Heart left ventricle (tissue), 16 donors: ENCODE data around the gene CACNA1D. TPM values are rescaled to one million over a fixed set of nuclear protein-coding genes. Genes with fewer than 3 reads are reported as not detected.
A peak's percentile ranks its signal among the peaks of the same experiment; 100 is the strongest.

Source experiments
- ATAC-seq, 4 donors: fragments of 200-7000 bp; cut with Tn5 transposase; one replicate each; pipeline ENCODE4 v1.9.1; 2020 to 2022; ENCODE audit warnings: moderate library complexity in 4 of 4, mild to moderate bottlenecking in 3 of 4, moderate number of reproducible peaks in 1 of 4
- DNase-seq, 5 donors: peaks; one replicate each; pipeline ENCODE4 v3.0.0-alpha.2; 2020
- H3K27ac ChIP-seq, 12 donors: fragments of 200-600 bp; sonication (generic) in 4 of 12; one replicate each; pipeline versions ENCODE4 v1.5.0 to v1.8.0; 2016 to 2022; ENCODE audit warnings: mild to moderate bottlenecking in 2 of 12
- H3K27me3 ChIP-seq, 9 donors: fragments of 200-600 bp; sonication (generic) in 2 of 9; one replicate each; pipeline versions ENCODE4 v1.5.1 to v1.8.0; 2016 to 2022; ENCODE audit warnings: mild to moderate bottlenecking in 3 of 9
- H3K36me3 ChIP-seq, 9 donors: fragments of 200-600 bp; sonication (generic) in 2 of 9; one replicate each; pipeline versions ENCODE4 v1.5.0 to v1.8.0; 2018 to 2022; ENCODE audit warnings: mild to moderate bottlenecking in 2 of 9
- H3K4me1 ChIP-seq, 12 donors: fragments of 200-600 bp; sonication (generic) in 4 of 12; one replicate each; pipeline versions ENCODE4 v1.5.0 to v1.8.0; 2016 to 2022; ENCODE audit warnings: mild to moderate bottlenecking in 3 of 12
- H3K4me3 ChIP-seq, 12 donors: fragments of 200-600 bp; sonication (generic) in 4 of 12; one replicate each; pipeline versions ENCODE4 v1.5.0 to v1.8.0; 2017 to 2022; ENCODE audit warnings: mild to moderate bottlenecking in 9 of 12, moderate library complexity in 4 of 12
- H3K9me3 ChIP-seq, 12 donors: fragments of 200-600 bp; sonication (generic) in 4 of 12; one replicate each; pipeline versions ENCODE4 v1.5.0 to v1.8.0; 2016 to 2022; ENCODE audit warnings: mild to moderate bottlenecking in 1 of 12
- POLR2A ChIP-seq, 2 donors: fragments of 450-650 bp; IDR thresholded peaks; one replicate each; pipeline ENCODE4 v1.6.1; 2017; ENCODE audit warnings: antibody characterized with exemption in 2 of 2, mild to moderate bottlenecking in 2 of 2, moderate library complexity in 2 of 2
- WGBS, 4 donors: extraction: QIAGEN DNeasy Blood & Tissue Kit in 2 of 4; methylation state at CpG; one replicate each; pipeline versions ENCODE4 v1.1.5 to v1.1.7; 2013 to 2018; 5-methylcytosine and 5-hydroxymethylcytosine counted together
- intact Hi-C, 10 donors: fragments of 100-400 bp; cut with DNase I; formaldehyde crosslinking; loops; one replicate each; pipeline versions ENCODE4 v1.11.1 to v1.14.2; 2022
- polyA plus RNA-seq, 2 donors: library from polyadenylated mRNA; stranded (reverse); fragments of 200-250 nt; gene quantifications; one replicate each; pipeline ENCODE4 v1.2.3, GENCODE V29; 2013
- total RNA-seq, 9 donors: library from RNA; depleted of rRNA in 2 of 9; stranded (reverse); fragments of >200 nt in 2 of 9; fragmentation: NEBNext Ultra II Directional in 3 of 9; extraction: Animal tissue kit (Norgen Biotek cat#: 25700) in 3 of 9; gene quantifications; one replicate each; pipeline versions ENCODE4 v1.1.0 to v1.2.4, GENCODE V29; 2016 to 2023
- TF ChIP-seq, protein P1 (sequence below), 12 donors: fragments of 200-600 bp; sonication (generic) in 4 of 12; IDR thresholded peaks; one replicate each; pipeline versions ENCODE4 v1.5.0 to v1.8.0; 2018 to 2022; ENCODE audit warnings: antibody characterized with exemption in 12 of 12, mild to moderate bottlenecking in 5 of 12
- donor health status: ischemic (EF 13 %, LVEDD 7.1; RV severe dilation, severe dysfunction).
- donor health status: healthy with polysubstance abuse.
- donor health status: DM: no; HTN: yes; CAD: no.
- donor health status: DM: no; HTN: no; CAD: no.
- donor health status: ischemic (EF 25% LVEDD 6.9; RV normal size, moderate dysfunction).
- donor health status: ischemic (EF 25% LVEDD 5.7; RV mildly dilated, moderate dysfunction).
- donor health status: healthy.
- donor health status: DM: yes; HTN: yes; CAD: no.
- donor health status: ischemic (EF 35%, LVEDD 5.7; RV mildly dilated, moderate dysfunction).
- donor health status: nonischemic (EF 11% LVEDD 7.7; RV severe dilation, severe dysfunction).
- donor health status: DM: yes; HTN: yes; CAD: no.
- donor health status: PGD.
- donor health status: ischemic (EF 29% LVEDD 5.4; RV normal size, mild dysfunction).
- donor health status: nonischemic (EF 23%, LVEDD 6.1; RV moderate dilation, normal function).

The CACNA1D gene
- total and polyA plus RNA-seq, 11 donors, result 0.06 to 2.4 (median 0.40) TPM; not detected in 1

DNA sequence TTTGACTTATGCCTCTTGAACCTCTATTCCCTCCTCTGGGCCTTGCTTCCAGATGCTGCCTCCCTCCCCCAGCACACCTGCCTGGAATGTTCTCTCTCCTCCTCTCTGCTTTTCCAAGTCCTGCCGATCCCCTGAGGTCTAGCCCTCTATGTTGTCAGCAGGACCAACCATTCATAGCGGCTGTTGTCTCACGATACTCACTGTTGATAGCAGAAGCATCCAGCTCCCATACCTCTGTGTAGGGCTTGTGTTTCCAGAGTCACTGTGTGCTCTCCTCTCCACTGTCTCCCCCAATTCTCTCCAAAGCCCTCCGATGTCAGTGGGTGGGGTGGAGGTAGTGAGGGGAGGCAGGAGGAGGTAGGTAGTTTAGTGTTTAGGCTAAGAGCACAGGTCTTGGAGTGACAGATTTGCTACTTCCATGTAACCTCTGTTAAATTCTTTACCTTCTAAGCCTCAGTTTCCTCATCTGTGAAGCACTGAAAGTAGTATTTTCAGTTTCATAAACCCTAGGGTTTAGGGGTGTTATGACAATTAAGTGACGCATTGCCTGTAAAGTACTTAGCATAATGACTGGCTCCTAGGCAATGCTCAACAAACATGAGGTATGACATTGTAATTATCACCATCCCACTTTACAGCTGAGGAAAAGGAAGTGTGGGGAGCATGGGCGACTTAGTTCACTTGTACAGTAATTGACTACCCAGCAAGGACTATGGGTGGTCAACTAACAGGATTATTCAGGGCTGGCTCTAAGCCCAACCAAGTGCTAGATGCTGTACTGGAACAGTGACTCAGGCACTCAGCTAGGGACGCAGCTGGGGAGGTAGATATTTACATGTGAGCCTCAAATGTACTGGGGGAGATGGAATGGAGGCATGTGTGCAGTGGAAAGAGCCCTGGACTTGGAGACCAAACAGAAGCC, 122.8 kb downstream of the CACNA1D start:
- H3K4me1 ChIP-seq, result peaks cover 0 to 19% (median 0%) of the 10 kb centered on the region in 12 donors
- no peak overlapping the region for H3K4me3 ChIP-seq
- ATAC-seq (no peak), DNase-seq (no peak)
- WGBS, 4 donors, result 70 to 78% (median 74%) methylated on average over 7 of the region's 7 CpGs
- intact Hi-C loops, result no loop called here
- H3K27me3 ChIP-seq, result peaks cover 0 to 19% (median 0%) of the 10 kb centered on the region in 9 donors
- H3K9me3 ChIP-seq, result no peaks in the 10 kb centered on the region
- no peaks in the 10 kb centered on the region for H3K36me3 ChIP-seq
- peak overlapping the region in 1 of 12 donors; percentile 23 for H3K27ac ChIP-seq
- TF ChIP-seq, protein P1, sequence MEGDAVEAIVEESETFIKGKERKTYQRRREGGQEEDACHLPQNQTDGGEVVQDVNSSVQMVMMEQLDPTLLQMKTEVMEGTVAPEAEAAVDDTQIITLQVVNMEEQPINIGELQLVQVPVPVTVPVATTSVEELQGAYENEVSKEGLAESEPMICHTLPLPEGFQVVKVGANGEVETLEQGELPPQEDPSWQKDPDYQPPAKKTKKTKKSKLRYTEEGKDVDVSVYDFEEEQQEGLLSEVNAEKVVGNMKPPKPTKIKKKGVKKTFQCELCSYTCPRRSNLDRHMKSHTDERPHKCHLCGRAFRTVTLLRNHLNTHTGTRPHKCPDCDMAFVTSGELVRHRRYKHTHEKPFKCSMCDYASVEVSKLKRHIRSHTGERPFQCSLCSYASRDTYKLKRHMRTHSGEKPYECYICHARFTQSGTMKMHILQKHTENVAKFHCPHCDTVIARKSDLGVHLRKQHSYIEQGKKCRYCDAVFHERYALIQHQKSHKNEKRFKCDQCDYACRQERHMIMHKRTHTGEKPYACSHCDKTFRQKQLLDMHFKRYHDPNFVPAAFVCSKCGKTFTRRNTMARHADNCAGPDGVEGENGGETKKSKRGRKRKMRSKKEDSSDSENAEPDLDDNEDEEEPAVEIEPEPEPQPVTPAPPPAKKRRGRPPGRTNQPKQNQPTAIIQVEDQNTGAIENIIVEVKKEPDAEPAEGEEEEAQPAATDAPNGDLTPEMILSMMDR (IDR thresholded peaks at IDR 0.05), result no peak
- no peak for TF ChIP-seq POLR2A (IDR thresholded peaks at IDR 0.05)

DNA sequence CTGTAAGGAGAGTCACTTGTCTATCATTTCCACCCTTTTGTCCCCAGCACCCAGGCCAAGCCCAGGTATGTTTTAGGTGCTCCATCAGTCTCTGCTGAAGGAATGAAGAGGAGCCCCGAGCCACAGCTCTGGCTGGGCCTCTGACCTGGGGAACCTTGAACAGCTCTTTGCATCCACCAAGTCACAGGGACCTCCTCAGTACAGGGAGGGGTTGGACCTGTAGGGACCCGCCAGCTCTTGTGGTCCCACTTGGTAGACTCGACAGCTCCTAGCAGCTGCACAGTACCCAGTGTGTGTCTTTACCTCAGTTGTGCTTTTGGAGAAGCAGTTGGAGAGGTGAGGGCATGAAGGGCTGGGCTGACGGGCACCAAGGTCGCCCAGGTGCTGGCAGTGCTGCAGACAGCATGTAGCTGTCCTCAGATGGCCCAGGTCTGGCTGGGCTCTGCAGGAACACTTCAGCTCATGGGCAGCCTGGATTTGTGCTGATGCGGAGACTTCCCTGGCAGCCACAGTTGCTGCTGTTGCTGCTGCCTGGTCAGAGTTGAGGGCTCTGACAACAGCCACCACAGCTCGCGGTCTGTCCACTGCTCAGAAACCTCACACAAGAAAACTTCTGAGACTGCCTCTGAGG, 123.6 kb downstream of the CACNA1D start:
- H3K4me1 ChIP-seq, result peaks cover 0 to 13% (median 0%) of the 10 kb centered on the region in 12 donors
- H3K36me3 ChIP-seq, result no peaks in the 10 kb centered on the region
- intact Hi-C loops, result no loop called here
- no peaks in the 10 kb centered on the region for H3K9me3 ChIP-seq
- DNase-seq (peak in 2 of 5 donors; percentile 34 to 58), ATAC-seq (peak; percentile 26 to 77 (median 53))
- no peak overlapping the region for H3K4me3 ChIP-seq
- TF ChIP-seq POLR2A (IDR thresholded peaks at IDR 0.05), result no peak
- TF ChIP-seq, protein P1 (IDR thresholded peaks at IDR 0.05), result no peak
- no peak overlapping the region for H3K27ac ChIP-seq
- peaks cover 0 to 19% (median 0%) of the 10 kb centered on the region in 9 donors for H3K27me3 ChIP-seq
- WGBS, 4 donors, result 60 to 85% (median 73%) methylated on average over 7 to 8 of the region's 8 CpGs

DNA sequence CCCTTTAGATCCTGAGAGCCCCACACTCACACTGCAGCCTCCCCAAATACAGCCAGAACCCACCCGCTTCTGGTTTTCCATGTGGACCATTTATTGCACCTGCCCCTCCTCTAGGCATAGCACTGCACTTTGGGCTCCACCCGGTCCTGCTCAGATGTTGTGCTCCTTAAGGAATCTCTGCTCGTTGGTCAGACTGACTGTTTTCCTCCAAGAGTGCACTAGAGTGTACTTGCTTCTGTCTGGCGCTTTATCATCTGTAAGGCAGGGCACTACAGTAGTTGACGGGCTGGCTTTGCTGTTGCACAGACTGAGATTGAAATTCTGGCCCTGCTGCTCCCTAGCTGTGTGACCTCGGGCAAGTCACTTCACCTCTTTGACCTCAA, 124.1 kb downstream of the CACNA1D start:
- intact Hi-C loops, result no loop called here
- Histone ChIP-seq H3K27ac (no peak overlapping the region), H3K36me3 (no peaks in the 10 kb centered on the region), H3K4me3 (no peak overlapping the region), H3K27me3 (peaks cover 0 to 19% (median 0%) of the 10 kb centered on the region in 9 donors), H3K9me3 (no peaks in the 10 kb centered on the region), H3K4me1 (peaks cover 0 to 13% (median 0%) of the 10 kb centered on the region in 12 donors)
- 70 to 75% (median 75%) methylated on average over 6 of the region's 6 CpGs for WGBS, 4 donors
- ATAC-seq (no peak), DNase-seq (no peak)
- TF ChIP-seq, protein P1 (IDR thresholded peaks at IDR 0.05), result no peak
- TF ChIP-seq POLR2A (IDR thresholded peaks at IDR 0.05), result no peak

DNA sequence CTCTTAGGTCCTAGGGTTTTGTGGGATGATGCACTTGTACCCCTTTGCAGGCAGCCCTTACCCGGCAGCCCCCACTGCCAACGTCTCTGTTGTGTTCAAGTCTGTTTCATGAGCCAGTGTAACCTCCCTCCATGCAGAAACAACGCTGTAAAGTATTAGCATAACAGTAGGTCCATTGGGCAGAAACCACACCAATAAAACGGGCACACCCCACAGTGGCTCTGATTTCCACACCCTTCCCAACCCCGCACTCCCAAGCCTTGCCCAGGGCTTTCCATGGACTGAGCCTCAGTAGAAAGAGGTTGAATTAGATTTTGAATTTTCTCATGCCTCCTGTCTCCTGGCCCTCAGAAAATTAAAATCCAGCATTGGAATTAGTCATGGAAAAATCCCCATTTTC, 124.5 kb downstream of the CACNA1D start:
- no peak for DNase-seq
- WGBS, 4 donors, result 75 to 82% (median 79%) methylated on average over 5 of the region's 5 CpGs
- H3K9me3 ChIP-seq, result no peaks in the 10 kb centered on the region
- intact Hi-C loops, result no loop called here
- no peak overlapping the region for H3K4me3 ChIP-seq
- peaks cover 0 to 12% (median 0%) of the 10 kb centered on the region in 12 donors for H3K4me1 ChIP-seq
- no peak overlapping the region for H3K27ac ChIP-seq
- TF ChIP-seq, protein P1 (IDR thresholded peaks at IDR 0.05), result no peak
- TF ChIP-seq POLR2A (IDR thresholded peaks at IDR 0.05), result no peak
- ATAC-seq, result no peak
- H3K27me3 ChIP-seq, result peaks cover 0 to 19% (median 0%) of the 10 kb centered on the region in 9 donors
- no peaks in the 10 kb centered on the region for H3K36me3 ChIP-seq
